Right cardiac atrium (tissue), 5 donors: ENCODE measurements around the gene KDM4D. TPM values are rescaled to one million over a fixed set of nuclear protein-coding genes. Genes with fewer than 3 reads are reported as not detected.

Experiments
- ATAC-seq, 2 donors: fragments of 200-7000 bp; cut with Tn5 transposase; one replicate each; pipeline versions ENCODE4 v1.8.0 to v1.9.1; 2020; ENCODE audit warnings: moderate library complexity in 2 of 2, mild to moderate bottlenecking in 1 of 2
- DNase-seq, 3 donors: peaks; one replicate each; pipeline ENCODE4 v3.0.0-alpha.2; 2020
- H3K27ac ChIP-seq: one replicate; pipeline ENCODE4 v1.5.1; 2013; ENCODE audit warnings: mild to moderate bottlenecking, low read length, control low read depth, moderate library complexity
- H3K27me3 ChIP-seq: one replicate; pipeline ENCODE4 v1.6.1; 2013; ENCODE audit not compliant: control insufficient read depth, insufficient read depth
- H3K4me1 ChIP-seq: one replicate; pipeline ENCODE4 v1.6.1; 2013; ENCODE audit warnings: low read length; ENCODE audit not compliant: control insufficient read depth, insufficient read depth
- H3K4me3 ChIP-seq: one replicate; pipeline ENCODE4 v1.5.1; 2013; ENCODE audit warnings: low read length, control low read depth
- H3K9me3 ChIP-seq: one replicate; pipeline ENCODE4 v1.6.1; 2013; ENCODE audit warnings: low read length; ENCODE audit not compliant: control insufficient read depth
- WGBS: extraction: QIAGEN DNeasy Blood & Tissue Kit; methylation state at CpG from one replicate; pipeline ENCODE4 v1.1.7; 2013; 5-methylcytosine and 5-hydroxymethylcytosine counted together
- intact Hi-C, 4 donors: fragments of 100-400 bp; cut with DNase I; formaldehyde crosslinking; loops; one replicate each; pipeline versions ENCODE4 v1.11.0 to v1.14.0; 2022 to 2023
- polyA plus RNA-seq: library from polyadenylated mRNA; stranded (reverse); fragments of 200-250 nt; gene quantifications from one replicate; pipeline ENCODE4 v1.2.3, GENCODE V29; 2013
- total RNA-seq, 4 donors: library from RNA; stranded (reverse); fragmentation: NEBNext Ultra II Directional; extraction: Animal tissue kit (Norgen Biotek cat#: 25700); gene quantifications; one replicate each; pipeline ENCODE4 v1.2.1, GENCODE V29; 2021
- donor health status: healthy with polysubstance abuse.
- donor health status: DM: no; HTN: yes; CAD: no.
- donor health status: DM: no; HTN: no; CAD: no.
- donor health status: DM: no; HTN: yes; CAD: no; lungs with severe emphysema.
- donor health status: DM: yes; HTN: yes; CAD: no.

Gene KDM4D
- total and polyA plus RNA-seq, 5 donors: 0.64 to 1.3 (median 1.1) TPM

- intact Hi-C loops: no loop called here
- Histone ChIP-seq H3K27me3 (no peaks in the 10 kb centered on the region), H3K4me1 (peaks cover 2% of the 10 kb centered on the region), H3K27ac (no peak overlapping the region), H3K9me3 (no peaks in the 10 kb centered on the region), H3K4me3 (no peak overlapping the region)
- DNase-seq (peak in 1 of 3 donors; percentile 35), ATAC-seq (peak; percentile 59 to 82)
- 46% methylated on average over 5 of the region's 5 CpGs for WGBS
Observed at GRCh38 chr11:94933223-94934130, 40.0 kb upstream of the KDM4D start.

- no peaks in the 10 kb centered on the region for H3K9me3 ChIP-seq
- 66% methylated on average over 4 of the region's 4 CpGs for WGBS
- no peaks in the 10 kb centered on the region for H3K27me3 ChIP-seq
- DNase-seq: no peak
- ATAC-seq: peak in 1 of 2 donors; percentile 50
- no peak overlapping the region for H3K4me3 ChIP-seq
- no peak overlapping the region for H3K27ac ChIP-seq
- intact Hi-C loops: no loop called here
- H3K4me1 ChIP-seq: peaks cover 5% of the 10 kb centered on the region
Observed at GRCh38 chr11:94934362-94934761, 39.1 kb upstream of the KDM4D start.

GRCh38 chr11:94934846-94935245, 38.7 kb upstream of the KDM4D start:
- H3K27ac ChIP-seq: no peak overlapping the region
- peaks cover 4% of the 10 kb centered on the region for H3K4me1 ChIP-seq
- WGBS: 76% methylated on average over 3 of the region's 3 CpGs
- intact Hi-C loops: no loop called here
- DNase-seq (no peak), ATAC-seq (no peak)
- no peaks in the 10 kb centered on the region for H3K9me3 ChIP-seq
- H3K4me3 ChIP-seq: no peak overlapping the region
- H3K27me3 ChIP-seq: no peaks in the 10 kb centered on the region

GRCh38 chr11:94938095-94939055, 35.1 kb upstream of the KDM4D start:
- H3K4me3 ChIP-seq: no peak overlapping the region
- ATAC-seq (peak; percentile 84 to 85), DNase-seq (peak; percentile 71 to 87 (median 87))
- H3K27me3 ChIP-seq: no peaks in the 10 kb centered on the region
- H3K27ac ChIP-seq: peak overlapping the region; percentile 72
- intact Hi-C loops: no loop called here
- H3K9me3 ChIP-seq: no peaks in the 10 kb centered on the region
- H3K4me1 ChIP-seq: peaks cover 4% of the 10 kb centered on the region
- 23% methylated on average over 9 of the region's 9 CpGs for WGBS

- ATAC-seq: no peak
- WGBS: 97% methylated on average over 2 of the region's 2 CpGs
Observed at GRCh38 chr11:94939346-94939745, 34.2 kb upstream of the KDM4D start.

GRCh38 chr11:94941131-94941530, 32.4 kb upstream of the KDM4D start:
- intact Hi-C loops: no loop called here
- DNase-seq (no peak), ATAC-seq (no peak)
- H3K27ac ChIP-seq: no peak overlapping the region
- 83% methylated on average over 4 of the region's 4 CpGs for WGBS
- H3K27me3 ChIP-seq: no peaks in the 10 kb centered on the region
- peaks cover 4% of the 10 kb centered on the region for H3K4me1 ChIP-seq
- no peak overlapping the region for H3K4me3 ChIP-seq
- no peaks in the 10 kb centered on the region for H3K9me3 ChIP-seq

More at GRCh38 chr11:94939346-94939745, 34.2 kb upstream of the KDM4D start:
- Histone ChIP-seq H3K4me1 (peaks cover 4% of the 10 kb centered on the region), H3K9me3 (no peaks in the 10 kb centered on the region), H3K4me3 (no peak overlapping the region), H3K27ac (no peak overlapping the region), H3K27me3 (no peaks in the 10 kb centered on the region)
- DNase-seq: no peak
- intact Hi-C loops: no loop called here

GRCh38 chr11:94946812-94947211, 26.7 kb upstream of the KDM4D start:
- Histone ChIP-seq H3K27ac (no peak overlapping the region), H3K27me3 (no peaks in the 10 kb centered on the region), H3K4me1 (no peaks in the 10 kb centered on the region), H3K4me3 (no peak overlapping the region), H3K9me3 (no peaks in the 10 kb centered on the region)
- WGBS: 87% methylated on average over 4 of the region's 4 CpGs
- ATAC-seq (no peak), DNase-seq (no peak)
- intact Hi-C loops: no loop called here

GRCh38 chr11:94948070-94948617, 25.4 kb upstream of the KDM4D start:
- H3K4me3 ChIP-seq: no peak overlapping the region
- no peak for ATAC-seq
- no peaks in the 10 kb centered on the region for H3K27me3 ChIP-seq
- DNase-seq: no peak
- H3K4me1 ChIP-seq: no peaks in the 10 kb centered on the region
- intact Hi-C loops: no loop called here
- H3K27ac ChIP-seq: no peak overlapping the region
- H3K9me3 ChIP-seq: no peaks in the 10 kb centered on the region
- WGBS: 76% methylated on average over 4 of the region's 4 CpGs

- ATAC-seq (no peak), DNase-seq (no peak)
- intact Hi-C loops: loop anchor here in 1 of 4 donors (10.0 kb wide), 1 partner anchor 330 kb away; no protein-coding TSS in a partner anchor
- Histone ChIP-seq H3K4me3 (no peak overlapping the region), H3K9me3 (no peaks in the 10 kb centered on the region), H3K27me3 (no peaks in the 10 kb centered on the region), H3K27ac (no peak overlapping the region), H3K4me1 (no peaks in the 10 kb centered on the region)
- WGBS: 84% methylated on average over 1 of the region's 1 CpG
Observed at GRCh38 chr11:94954753-94955152, 18.8 kb upstream of the KDM4D start.

- intact Hi-C loops: loop anchor here in 1 of 4 donors (10.0 kb wide), 1 partner anchor 332 kb away; no protein-coding TSS in a partner anchor
- Histone ChIP-seq H3K27ac (no peak overlapping the region), H3K4me3 (no peak overlapping the region), H3K27me3 (no peaks in the 10 kb centered on the region), H3K9me3 (no peaks in the 10 kb centered on the region), H3K4me1 (no peaks in the 10 kb centered on the region)
- WGBS: 63% methylated on average over 4 of the region's 4 CpGs
- no peak for ATAC-seq
- DNase-seq: no peak
Observed at GRCh38 chr11:94956963-94957362, 16.5 kb upstream of the KDM4D start.
